ENCODE measurements around the gene MRPS14. TPM values are rescaled to one million over a fixed set of nuclear protein-coding genes. Genes with fewer than 3 reads are reported as not detected.

Gene MRPS14
- 10 to 100 TPM; 10.8 to 15.6 (median 12.3) TPM for total RNA-seq

DNA sequence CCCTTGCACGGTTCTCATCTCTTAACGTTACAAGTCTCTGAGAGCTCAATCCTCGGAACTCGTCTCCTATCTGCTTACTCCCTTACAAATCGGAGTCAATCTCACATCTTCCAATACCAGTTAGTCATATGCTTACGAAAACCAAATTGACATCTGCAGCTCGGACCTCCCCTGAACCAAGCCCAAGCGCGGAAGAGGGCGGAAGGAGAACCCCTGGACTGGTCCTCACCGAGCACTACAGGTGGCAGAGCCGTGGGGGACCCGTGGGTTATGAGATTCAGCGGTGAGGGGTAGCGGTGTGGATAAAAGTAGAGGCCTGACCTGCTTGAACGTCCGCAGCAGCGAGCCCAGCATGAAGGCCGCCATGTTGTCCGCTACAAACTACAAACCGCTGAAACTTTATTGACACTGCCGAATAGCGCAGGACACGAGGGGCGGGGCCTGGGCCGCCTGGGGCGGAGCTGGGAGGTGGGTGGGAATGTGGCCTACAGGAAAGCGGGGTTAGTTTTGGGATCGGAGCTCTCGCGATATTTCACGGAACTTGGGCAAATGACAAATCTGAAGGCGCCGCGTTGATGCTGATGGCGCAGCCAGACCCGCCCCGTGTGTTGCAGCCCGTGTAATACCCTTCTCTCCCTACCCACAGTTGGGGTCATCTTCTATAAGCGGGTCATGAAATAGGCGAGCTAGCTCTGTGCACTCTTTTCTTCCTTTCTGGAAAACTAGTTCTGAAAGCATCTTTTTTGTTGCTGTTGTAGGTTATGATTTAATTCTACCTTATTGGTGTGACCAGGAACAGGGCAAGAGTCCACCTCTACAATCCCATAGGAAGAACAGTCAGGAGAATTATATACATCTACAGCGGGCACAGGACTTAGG, at the start of gene MRPS14:
MRPS14 (minus strand) TSS at position 383 of the 879 bp plus-strand sequence; CDS start at position 366, 17 bp downstream.
- TF ChIP-seq POLR2A (IDR thresholded peaks at IDR 0.05) = peak; percentile 84 to 86
- TF ChIP-seq, protein P1, sequence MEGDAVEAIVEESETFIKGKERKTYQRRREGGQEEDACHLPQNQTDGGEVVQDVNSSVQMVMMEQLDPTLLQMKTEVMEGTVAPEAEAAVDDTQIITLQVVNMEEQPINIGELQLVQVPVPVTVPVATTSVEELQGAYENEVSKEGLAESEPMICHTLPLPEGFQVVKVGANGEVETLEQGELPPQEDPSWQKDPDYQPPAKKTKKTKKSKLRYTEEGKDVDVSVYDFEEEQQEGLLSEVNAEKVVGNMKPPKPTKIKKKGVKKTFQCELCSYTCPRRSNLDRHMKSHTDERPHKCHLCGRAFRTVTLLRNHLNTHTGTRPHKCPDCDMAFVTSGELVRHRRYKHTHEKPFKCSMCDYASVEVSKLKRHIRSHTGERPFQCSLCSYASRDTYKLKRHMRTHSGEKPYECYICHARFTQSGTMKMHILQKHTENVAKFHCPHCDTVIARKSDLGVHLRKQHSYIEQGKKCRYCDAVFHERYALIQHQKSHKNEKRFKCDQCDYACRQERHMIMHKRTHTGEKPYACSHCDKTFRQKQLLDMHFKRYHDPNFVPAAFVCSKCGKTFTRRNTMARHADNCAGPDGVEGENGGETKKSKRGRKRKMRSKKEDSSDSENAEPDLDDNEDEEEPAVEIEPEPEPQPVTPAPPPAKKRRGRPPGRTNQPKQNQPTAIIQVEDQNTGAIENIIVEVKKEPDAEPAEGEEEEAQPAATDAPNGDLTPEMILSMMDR (IDR thresholded peaks at IDR 0.05 in 4 of 5, conservative IDR thresholded peaks at IDR 0.05 in 1 of 5) = no peak
- Histone ChIP-seq H3K36me3 (peaks cover 0 to 2% of the 10 kb centered on the region in 2 donors), H3K27ac (peak within 1 kb of the TSS; percentile 88 to 95 (median 90)), H3K4me1 (peaks cover 15 to 22% of the 10 kb centered on the region in 2 donors), H3K27me3 (no peaks in the 10 kb centered on the region), H3K9me3 (no peaks in the 10 kb centered on the region), H3K4me3 (peak within 1 kb of the TSS; percentile 93 to 99 (median 98))
- peak; percentile 95 to 98 for DNase-seq
- intact Hi-C loops (cut with DNase I; ENCODE audit: low total_unique reads) (loop anchor here (1.0 to 10.0 kb wide), 3 partner anchors 24 to 292 kb away; partner anchors contain the start of genes CACYBP and KIAA0040), in situ Hi-C loops (cut with MboI; ENCODE audit: low sequenced_read_pairs in 4 of 4) (loop anchor here in 1 of 4 donors (10.0 kb wide), 1 partner anchor 302 kb away; no protein-coding TSS in a partner anchor)
- peak; percentile 98 for ATAC-seq

DNA sequence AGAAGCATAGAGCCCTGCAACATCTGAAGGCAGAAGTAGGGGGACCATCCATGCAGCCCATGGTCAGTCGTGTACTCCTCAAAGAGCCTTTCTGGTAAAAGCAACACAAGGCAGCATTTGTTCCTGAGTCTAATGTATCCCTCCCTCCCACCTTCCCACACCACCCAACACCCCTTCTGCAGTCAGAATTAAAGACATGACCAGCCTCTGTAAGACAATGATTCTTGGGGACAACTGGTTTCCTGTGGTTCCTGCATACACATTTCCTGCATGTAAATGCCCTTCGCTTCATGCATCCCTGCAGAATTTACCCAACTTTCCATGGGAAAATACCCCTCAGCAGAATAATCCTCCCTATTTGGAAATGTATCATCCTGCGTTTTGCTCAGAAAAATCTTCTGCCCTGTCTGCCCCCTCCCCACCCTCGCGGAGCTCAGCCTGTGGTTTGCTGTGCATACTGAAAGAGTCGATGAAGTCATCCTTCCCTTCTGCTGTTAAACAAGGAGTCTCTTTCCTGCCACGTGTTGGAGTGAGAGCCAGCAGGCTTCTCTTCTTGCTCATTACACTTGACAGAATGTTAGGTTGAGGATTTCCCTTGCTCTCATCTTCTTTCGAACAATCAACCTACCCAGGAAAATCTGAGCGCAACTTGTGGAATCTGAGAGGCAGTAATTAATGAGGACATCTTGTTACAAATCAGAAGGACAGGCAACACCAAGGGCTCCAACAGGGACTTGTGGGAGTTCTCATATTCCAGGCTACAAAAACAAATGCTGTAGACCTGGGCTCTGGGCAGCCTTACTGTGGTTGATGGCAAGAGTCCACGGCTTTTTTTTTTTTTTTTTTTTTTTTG, 49.1 kb upstream of the MRPS14 start:
- TF ChIP-seq, protein P1 (IDR thresholded peaks at IDR 0.05 in 4 of 5, conservative IDR thresholded peaks at IDR 0.05 in 1 of 5) = no peak
- no peak for TF ChIP-seq POLR2A (IDR thresholded peaks at IDR 0.05)
- intact Hi-C loops (cut with DNase I; ENCODE audit: low total_unique reads) (no loop called here), in situ Hi-C loops (cut with MboI; ENCODE audit: low sequenced_read_pairs in 4 of 4) (no loop called here)
- ATAC-seq (peak; percentile 77 to 81), DNase-seq (peak; percentile 10 to 37)
- peak overlapping the region in 1 of 4 donors; percentile 18 for H3K4me3 ChIP-seq
- no peaks in the 10 kb centered on the region for H3K36me3 ChIP-seq
- H3K27ac ChIP-seq = peak overlapping the region in 2 of 4 donors; percentile 13 to 34
- peaks cover 7 to 10% of the 10 kb centered on the region in 2 donors for H3K4me1 ChIP-seq
- H3K27me3 ChIP-seq = peaks cover 0 to 5% (median 2%) of the 10 kb centered on the region in 3 donors
- H3K9me3 ChIP-seq = no peaks in the 10 kb centered on the region

DNA sequence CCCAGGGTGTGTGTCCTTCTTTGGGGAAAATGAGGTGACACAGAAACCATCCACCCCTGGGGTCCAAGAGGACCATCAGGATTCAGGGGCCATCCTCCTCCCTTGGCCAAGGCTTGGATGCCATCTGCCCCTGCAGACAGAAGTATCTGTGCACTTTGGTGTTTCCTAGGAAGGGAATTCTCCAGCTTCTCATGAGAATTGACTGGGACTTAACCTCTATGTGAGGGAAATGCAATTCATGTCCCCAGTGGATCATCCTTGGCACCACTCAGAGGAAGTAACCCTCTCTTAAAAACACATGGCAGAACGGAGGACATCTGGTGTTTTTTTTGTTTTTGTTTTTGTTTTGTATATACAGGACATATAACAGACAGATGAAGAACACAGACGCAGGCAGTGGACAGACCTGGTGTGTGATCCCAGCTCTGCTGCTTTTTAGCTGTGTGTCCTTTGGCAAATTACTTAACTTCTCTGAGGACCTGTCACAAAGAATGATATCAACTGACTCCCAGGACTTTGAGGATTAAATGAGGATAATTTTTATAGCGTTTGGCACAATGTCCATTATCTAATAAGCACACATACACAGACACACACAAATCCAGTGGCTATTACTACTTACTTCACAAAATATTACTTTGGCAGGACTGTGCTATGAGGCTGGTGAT, 48.2 kb upstream of the MRPS14 start:
- intact Hi-C loops (cut with DNase I; ENCODE audit: low total_unique reads) (no loop called here), in situ Hi-C loops (cut with MboI; ENCODE audit: low sequenced_read_pairs in 4 of 4) (no loop called here)
- no peak overlapping the region for H3K4me3 ChIP-seq
- DNase-seq (no peak), ATAC-seq (no peak)
- H3K36me3 ChIP-seq = no peaks in the 10 kb centered on the region
- TF ChIP-seq, protein P1 (IDR thresholded peaks at IDR 0.05 in 4 of 5, conservative IDR thresholded peaks at IDR 0.05 in 1 of 5) = no peak
- TF ChIP-seq POLR2A (IDR thresholded peaks at IDR 0.05) = no peak
- H3K4me1 ChIP-seq = peaks cover 7 to 10% of the 10 kb centered on the region in 2 donors
- peaks cover 0 to 5% (median 2%) of the 10 kb centered on the region in 3 donors for H3K27me3 ChIP-seq
- no peak overlapping the region for H3K27ac ChIP-seq
- no peaks in the 10 kb centered on the region for H3K9me3 ChIP-seq

DNA sequence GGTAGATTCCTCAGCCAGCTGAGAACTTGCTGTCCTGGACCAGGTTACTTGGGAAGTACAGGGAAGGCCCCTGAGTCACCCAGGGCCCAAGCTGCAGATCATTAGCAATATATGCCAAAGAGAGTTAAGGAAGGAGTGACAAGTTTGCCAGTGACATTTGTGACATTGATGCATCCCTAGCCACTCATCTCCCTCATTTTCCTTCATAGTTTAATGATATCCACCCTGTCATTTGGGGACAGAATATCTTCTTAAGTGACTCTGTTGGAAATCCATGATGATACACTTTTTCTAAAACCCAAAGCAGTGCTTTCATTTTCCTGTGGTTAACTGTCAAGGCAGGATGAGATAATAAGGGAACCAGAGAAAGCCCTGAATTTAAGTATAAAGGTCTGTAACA, 47.6 kb upstream of the MRPS14 start:
- in situ Hi-C loops (cut with MboI; ENCODE audit: low sequenced_read_pairs in 4 of 4) = no loop called here
- intact Hi-C loops (cut with DNase I; ENCODE audit: low total_unique reads) = no loop called here
- ATAC-seq = no peak

More for the DNA sequence above, 47.6 kb upstream of the MRPS14 start:
- Histone ChIP-seq H3K27me3 (peaks cover 0 to 5% (median 2%) of the 10 kb centered on the region in 3 donors), H3K27ac (no peak overlapping the region), H3K9me3 (no peaks in the 10 kb centered on the region), H3K36me3 (no peaks in the 10 kb centered on the region), H3K4me3 (no peak overlapping the region), H3K4me1 (peaks cover 7 to 10% of the 10 kb centered on the region in 2 donors)
- TF ChIP-seq, protein P1 (IDR thresholded peaks at IDR 0.05 in 4 of 5, conservative IDR thresholded peaks at IDR 0.05 in 1 of 5) = no peak
- no peak for TF ChIP-seq POLR2A (IDR thresholded peaks at IDR 0.05)
- no peak for DNase-seq

All from gastrocnemius medialis (tissue), 4 donors.